SIG-M5 treated with dmso at 0.1 percent for 504 hours (cell line): ENCODE measurements around the gene VSTM2L.

Experiments used
- DNase-seq: peaks from one replicate; lab custom pipeline; 2025; ENCODE audit not compliant: unreplicated experiment; lab: John Stamatoyannopoulos, UW

The VSTM2L gene

GRCh38 chr20:37899105-37900045 lies 3.6 kb upstream of the VSTM2L start:
- no peak for DNase-seq

- DNase-seq, result no peak
Observed at GRCh38 chr20:37901240-37901639, 1.7 kb upstream of the VSTM2L start.

- peak; percentile 22 for DNase-seq
Observed at GRCh38 chr20:37901654-37902503, 1.0 kb upstream of the VSTM2L start.

- no peak for DNase-seq
Observed at GRCh38 chr20:37903317-37904007, 535 bp downstream of the VSTM2L start.

- no peak for DNase-seq
Observed at GRCh38 chr20:37904008-37904642, 1.2 kb downstream of the VSTM2L start.

GRCh38 chr20:37904845-37905373 lies 2.0 kb downstream of the VSTM2L start:
- DNase-seq, result no peak

GRCh38 chr20:37905671-37906613 lies 3.0 kb downstream of the VSTM2L start:
- no peak for DNase-seq

DNA sequence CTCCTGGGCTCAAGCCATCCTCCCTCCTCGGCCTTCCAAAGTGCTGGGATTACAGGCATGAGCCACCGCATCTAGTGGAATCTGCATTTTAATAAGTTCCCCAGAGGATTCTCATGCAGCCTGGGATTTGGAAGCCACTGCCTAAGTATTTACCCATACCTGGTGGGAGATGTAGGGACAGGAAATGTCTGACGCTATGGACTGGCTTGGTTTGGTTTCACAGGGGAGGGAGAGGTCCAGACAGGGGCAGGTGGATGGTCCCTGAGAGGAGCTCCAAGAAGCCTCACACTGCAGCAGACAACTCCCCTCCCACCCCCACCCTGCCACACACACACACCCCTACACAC lies 4.4 kb downstream of the VSTM2L start:
- no peak for DNase-seq

GRCh38 chr20:37907677-37908401 lies 4.9 kb downstream of the VSTM2L start:
- DNase-seq, result no peak

DNA sequence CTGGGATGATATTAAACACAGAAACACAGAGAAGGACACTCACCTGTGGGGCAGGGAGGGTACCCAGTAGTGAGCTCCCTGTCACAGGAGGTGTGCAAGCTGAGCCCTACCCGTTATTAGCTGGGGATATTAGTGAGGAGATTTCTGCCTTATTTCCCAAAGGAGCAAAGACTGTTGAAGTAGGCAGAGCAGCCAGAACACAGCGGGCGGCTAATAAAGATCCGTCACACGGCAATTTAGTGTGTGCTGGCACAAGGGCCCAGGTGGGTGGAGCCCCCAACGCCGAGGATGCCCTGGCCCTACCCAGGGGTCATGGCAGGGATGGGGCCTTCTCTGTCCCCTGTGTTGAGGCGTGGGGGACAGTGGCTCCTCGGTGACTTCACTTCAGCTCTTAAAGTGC lies 8.3 kb downstream of the VSTM2L start:
- DNase-seq, result no peak

- peak; percentile 67 for DNase-seq
Observed at GRCh38 chr20:37911838-37912281, 8.9 kb downstream of the VSTM2L start.

DNA sequence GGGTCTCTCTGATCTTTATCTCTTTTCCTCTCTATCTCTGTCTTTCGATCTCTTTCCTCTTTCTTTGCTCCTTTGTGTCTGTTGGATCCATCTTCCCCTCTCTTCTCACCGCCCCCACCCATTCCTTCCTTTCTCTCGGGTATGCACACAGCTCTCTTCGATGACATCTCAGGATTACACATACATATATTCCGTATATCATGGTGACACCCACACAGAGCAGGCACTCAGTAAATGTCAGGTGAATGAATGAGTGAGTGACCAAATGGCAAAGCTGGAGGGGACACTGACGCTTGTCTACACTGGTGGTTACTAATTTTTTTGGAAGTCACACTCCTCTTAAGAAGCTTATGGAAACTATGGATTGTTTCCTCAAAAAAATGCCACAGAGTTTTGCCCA lies 9.9 kb downstream of the VSTM2L start:
- DNase-seq, result no peak

GRCh38 chr20:37913567-37914366 lies 10.8 kb downstream of the VSTM2L start:
- no peak for DNase-seq

DNA sequence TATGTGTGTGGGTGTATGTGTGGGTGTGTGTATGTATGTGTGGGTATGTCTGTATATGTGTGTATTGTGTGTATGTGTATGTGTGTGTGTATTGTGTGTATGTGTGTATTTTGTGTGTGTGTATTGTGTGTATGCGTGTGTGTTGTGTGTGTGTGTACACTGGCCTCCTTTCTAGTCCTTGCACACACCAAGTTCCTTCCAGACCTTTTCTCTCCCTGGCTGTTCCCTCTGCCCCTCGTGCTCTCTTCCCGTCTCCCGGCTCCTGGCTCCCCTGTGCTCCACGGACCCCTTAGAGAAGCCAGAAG lies 11.4 kb downstream of the VSTM2L start:
- no peak for DNase-seq

DNA sequence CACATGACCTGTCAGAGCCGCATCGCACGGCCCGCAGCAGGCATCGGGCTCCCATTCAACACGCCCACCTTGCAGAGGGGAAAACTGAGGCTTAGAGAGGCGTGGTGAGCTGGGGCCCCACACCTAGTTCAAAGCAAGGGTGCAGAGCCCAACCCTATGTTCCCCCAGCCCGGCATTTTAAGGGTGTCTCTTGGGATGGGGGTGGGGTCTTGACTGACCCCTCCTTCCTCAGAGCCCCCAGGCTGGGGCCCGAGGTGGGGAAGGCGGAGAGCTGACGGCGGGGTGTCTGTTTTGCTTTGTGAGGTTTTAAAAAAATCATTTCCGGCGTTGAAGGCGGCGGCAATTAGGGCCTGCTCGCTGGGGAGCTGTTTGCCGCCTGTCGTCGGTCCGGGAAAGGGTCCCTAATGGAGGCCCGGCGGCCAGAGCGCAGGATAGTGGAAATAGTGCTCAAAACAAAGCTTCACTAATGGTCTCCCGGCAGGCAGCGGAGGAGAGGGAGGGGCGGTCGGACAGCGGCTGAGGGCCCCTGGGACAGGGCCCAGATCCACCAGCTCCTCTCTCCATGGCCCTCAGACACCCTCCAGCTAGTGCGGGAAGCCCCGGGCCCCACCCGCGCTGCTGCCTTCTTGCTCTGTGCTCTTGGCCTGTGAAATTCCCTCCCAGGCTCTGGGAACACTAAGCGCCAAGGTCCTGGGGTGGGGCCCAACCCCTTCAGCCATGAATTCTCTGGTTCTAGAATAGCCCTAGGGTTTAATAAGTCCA lies 11.9 kb downstream of the VSTM2L start:
- DNase-seq, result no peak

- DNase-seq, result no peak
Observed at GRCh38 chr20:37915434-37915787, 12.5 kb downstream of the VSTM2L start.

GRCh38 chr20:37915800-37916570 lies 13.1 kb downstream of the VSTM2L start:
- DNase-seq, result no peak
